Brain microvascular endothelial cell (primary cell): ENCODE measurements around the gene OR5M11.

Experiments
- DNase-seq: peaks from one replicate; pipeline ENCODE4 v3.0.0-alpha.2; 2020
- H3K27ac ChIP-seq: fragments of 250-450 bp; sonication (Bioruptor Pico); 2 replicates; pipeline ENCODE4 v1.5.1; 2020; ENCODE audit warnings: mild to moderate bottlenecking, moderate library complexity
- H3K27me3 ChIP-seq: fragments of 250-450 bp; sonication (Bioruptor Pico); replicated peaks from 2 replicates; pipeline ENCODE4 v1.5.1; 2020; ENCODE audit warnings: mild to moderate bottlenecking
- H3K36me3 ChIP-seq: fragments of 250-450 bp; sonication (Bioruptor Pico); replicated peaks from 2 replicates; pipeline ENCODE4 v1.5.1; 2020; ENCODE audit warnings: mild to moderate bottlenecking
- H3K4me3 ChIP-seq: 2 replicates; pipeline ENCODE4 v1.5.1; 2011; ENCODE audit warnings: low read depth, mild to moderate bottlenecking, control low read depth, low read length, moderate library complexity
- in situ Hi-C: cut with HindIII; loops from 2 replicates; pipeline ENCODE4 v1.10.0; 2017; ENCODE audit warnings: low sequenced_read_pairs, low pct_ligation_motif_present
- TF ChIP-seq, protein P1 (sequence below): IDR thresholded peaks from 2 replicates; pipeline ENCODE4 v1.5.1; 2011; ENCODE audit warnings: low read depth, mild to moderate bottlenecking, moderate library complexity, low read length, control low read depth, inconsistent platforms; ENCODE audit errors: missing control alignments

The OR5M11 gene

GRCh38 chr11:56543739-56544138 lies 682 bp upstream of the OR5M11 start:
- in situ Hi-C loops: no loop called here
- TF ChIP-seq, protein P1, sequence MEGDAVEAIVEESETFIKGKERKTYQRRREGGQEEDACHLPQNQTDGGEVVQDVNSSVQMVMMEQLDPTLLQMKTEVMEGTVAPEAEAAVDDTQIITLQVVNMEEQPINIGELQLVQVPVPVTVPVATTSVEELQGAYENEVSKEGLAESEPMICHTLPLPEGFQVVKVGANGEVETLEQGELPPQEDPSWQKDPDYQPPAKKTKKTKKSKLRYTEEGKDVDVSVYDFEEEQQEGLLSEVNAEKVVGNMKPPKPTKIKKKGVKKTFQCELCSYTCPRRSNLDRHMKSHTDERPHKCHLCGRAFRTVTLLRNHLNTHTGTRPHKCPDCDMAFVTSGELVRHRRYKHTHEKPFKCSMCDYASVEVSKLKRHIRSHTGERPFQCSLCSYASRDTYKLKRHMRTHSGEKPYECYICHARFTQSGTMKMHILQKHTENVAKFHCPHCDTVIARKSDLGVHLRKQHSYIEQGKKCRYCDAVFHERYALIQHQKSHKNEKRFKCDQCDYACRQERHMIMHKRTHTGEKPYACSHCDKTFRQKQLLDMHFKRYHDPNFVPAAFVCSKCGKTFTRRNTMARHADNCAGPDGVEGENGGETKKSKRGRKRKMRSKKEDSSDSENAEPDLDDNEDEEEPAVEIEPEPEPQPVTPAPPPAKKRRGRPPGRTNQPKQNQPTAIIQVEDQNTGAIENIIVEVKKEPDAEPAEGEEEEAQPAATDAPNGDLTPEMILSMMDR: no peak
- no peak overlapping the region for H3K27ac ChIP-seq
- no peaks in the 10 kb centered on the region for H3K36me3 ChIP-seq
- H3K27me3 ChIP-seq: no peaks in the 10 kb centered on the region
- H3K4me3 ChIP-seq: no peak overlapping the region
- no peak for DNase-seq

DNA sequence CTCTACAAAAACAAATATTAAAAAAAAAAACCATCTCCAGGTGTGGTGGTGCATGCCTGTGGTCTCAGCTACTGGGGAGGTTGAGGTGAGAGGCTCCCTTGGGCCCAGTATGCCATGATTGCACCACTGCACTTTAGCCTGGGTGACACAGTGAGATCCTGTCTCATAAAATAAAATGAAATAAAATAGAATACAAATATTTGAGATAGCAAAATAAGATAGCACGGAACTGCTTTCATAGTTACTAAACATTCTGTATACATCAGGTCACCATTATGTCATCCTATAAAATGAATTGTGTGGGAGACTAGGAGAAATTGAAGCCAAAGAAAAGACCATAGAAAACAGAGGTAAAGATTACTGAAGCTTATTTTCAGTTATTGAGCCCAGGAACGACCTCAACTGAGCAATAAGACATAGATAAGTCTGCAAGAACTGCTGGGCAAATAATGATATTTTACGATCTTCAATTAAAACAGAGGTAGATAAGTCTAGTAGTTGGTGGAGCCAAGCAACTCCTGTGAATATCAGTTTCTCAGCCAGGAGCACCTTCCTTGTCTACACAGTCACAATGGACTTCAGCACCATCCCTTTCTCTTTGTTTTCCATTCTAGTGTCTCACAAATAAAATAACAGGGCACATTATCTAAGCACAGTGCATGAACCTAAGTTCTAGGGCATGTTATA lies 9.9 kb downstream of the OR5M11 start:
- TF ChIP-seq, protein P1: no peak
- no peak for DNase-seq

DNA sequence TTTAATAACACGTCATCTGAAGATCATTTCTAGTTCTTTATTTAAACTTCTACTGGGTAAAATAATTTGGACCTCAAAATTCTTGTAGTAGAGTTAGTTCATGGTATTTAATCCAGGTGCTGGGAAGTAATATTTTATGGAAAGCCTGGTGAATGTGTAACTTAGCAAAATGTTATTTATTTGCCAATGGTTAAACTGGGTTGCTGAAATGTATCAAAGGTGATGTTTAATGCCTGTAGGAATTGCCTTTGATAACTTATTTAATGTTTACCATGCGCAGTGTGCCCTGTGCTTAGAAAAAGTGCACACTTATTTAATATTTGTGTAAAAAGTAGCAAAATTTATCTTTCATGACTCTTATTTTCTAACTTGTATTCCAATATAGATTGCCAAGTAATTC lies 11.2 kb downstream of the OR5M11 start:
- no peaks in the 10 kb centered on the region for H3K36me3 ChIP-seq
- no peaks in the 10 kb centered on the region for H3K27me3 ChIP-seq
- H3K27ac ChIP-seq: no peak overlapping the region
- in situ Hi-C loops: no loop called here
- no peak overlapping the region for H3K4me3 ChIP-seq
- TF ChIP-seq, protein P1: no peak
- no peak for DNase-seq

More for the DNA sequence above, 9.9 kb downstream of the OR5M11 start:
- no peaks in the 10 kb centered on the region for H3K36me3 ChIP-seq
- H3K4me3 ChIP-seq: no peak overlapping the region
- H3K27me3 ChIP-seq: no peaks in the 10 kb centered on the region
- in situ Hi-C loops: no loop called here
- no peak overlapping the region for H3K27ac ChIP-seq

DNA sequence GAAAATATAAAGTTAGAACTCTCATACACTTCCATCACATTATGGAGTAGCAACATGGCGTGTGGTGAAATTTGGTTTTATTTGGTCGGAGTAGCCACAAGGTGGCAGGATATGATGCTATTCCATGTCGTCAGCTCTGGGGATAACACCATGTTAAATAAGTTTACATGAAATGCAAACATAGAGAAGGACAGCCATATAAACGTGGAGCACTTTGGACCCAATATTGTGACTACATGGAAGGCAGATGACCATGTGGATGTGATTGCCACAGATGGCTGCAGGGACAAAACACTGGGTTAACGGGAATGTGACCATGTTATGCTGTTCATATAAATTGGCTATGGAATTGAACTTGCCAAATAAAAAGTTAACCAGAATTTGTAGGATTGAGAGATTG lies 21.0 kb downstream of the OR5M11 start:
- no peak overlapping the region for H3K4me3 ChIP-seq
- TF ChIP-seq, protein P1: no peak
- no peak overlapping the region for H3K27ac ChIP-seq
- no peaks in the 10 kb centered on the region for H3K27me3 ChIP-seq
- DNase-seq: no peak
- in situ Hi-C loops: no loop called here
- H3K36me3 ChIP-seq: no peaks in the 10 kb centered on the region

DNA sequence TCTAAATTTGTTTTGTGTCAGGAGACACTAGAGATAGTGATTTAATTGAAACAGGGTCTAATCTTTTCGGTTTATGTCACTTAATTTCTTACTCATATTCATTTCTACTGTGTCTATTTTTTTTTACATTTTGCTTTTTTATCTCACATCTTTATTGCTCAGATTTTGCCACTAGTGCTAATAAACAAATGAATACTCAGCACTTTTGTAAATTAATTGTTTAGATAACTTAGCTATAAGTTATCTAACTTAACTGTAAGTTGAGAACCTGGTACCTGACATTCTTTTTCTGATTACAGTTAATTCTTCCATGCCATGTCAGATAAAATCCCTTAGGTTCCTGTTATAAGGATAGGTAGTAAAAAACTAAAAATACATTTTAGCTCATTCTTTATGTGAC lies 29.8 kb downstream of the OR5M11 start:
- in situ Hi-C loops: no loop called here
- no peaks in the 10 kb centered on the region for H3K27me3 ChIP-seq
- no peak overlapping the region for H3K27ac ChIP-seq
- TF ChIP-seq, protein P1: no peak
- no peak overlapping the region for H3K4me3 ChIP-seq
- DNase-seq: no peak
- no peaks in the 10 kb centered on the region for H3K36me3 ChIP-seq

DNA sequence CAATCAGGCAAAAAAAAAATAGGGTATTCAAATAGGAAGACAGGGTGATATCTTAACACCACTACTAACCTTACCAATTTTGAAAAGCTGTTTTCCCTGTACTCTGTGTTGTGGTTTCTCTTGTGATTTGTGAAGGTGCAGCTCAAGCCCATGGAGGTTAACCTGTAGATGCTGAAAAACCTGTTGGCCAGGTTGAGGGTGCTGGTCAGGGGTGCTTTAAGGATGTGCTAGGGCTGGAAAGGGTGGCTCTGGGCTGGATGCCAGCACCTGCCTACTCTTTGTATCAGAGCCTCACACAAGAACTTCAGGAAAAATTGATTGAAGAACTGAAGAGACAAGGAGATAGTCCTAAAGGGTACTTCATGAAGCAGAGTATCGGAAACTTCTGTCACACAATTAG lies 33.6 kb downstream of the OR5M11 start:
- Histone ChIP-seq H3K27ac (no peak overlapping the region), H3K4me3 (no peak overlapping the region), H3K27me3 (no peaks in the 10 kb centered on the region), H3K36me3 (no peaks in the 10 kb centered on the region)
- no peak for DNase-seq
- in situ Hi-C loops: no loop called here
- TF ChIP-seq, protein P1: no peak
